ENCODE data around the gene FBXW7. TPM values are rescaled to one million over a fixed set of nuclear protein-coding genes. Genes with fewer than 3 reads are reported as not detected.

The FBXW7 gene
- total RNA-seq, 1 experiment from 2014 or later, result 23.0 TPM

DNA sequence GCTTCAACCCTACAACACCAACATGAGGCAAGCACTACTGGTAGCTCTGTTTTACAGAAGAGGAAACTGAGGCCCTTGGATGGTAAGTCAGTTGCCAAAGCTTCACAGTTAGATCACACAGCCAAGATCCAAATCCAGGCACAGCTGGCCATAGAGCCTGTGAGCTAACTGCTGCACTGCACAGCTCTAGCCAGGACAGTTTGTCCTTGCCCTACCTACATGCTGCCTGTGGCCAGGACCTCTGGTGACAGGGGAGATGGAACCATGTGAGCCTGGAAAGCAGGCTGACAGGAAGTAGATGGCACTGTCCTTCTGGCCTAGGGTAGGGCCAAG, 257.8 kb downstream of the FBXW7 start:
- BruUV-seq (replicated peaks), result no TSS peak
- Histone ChIP-seq H3K79me2 (ENCODE audit: insufficient read depth, low read length) (no peaks in the 10 kb centered on the region), H3K27me3 (ENCODE audit: insufficient read depth, low read length) (no peaks in the 10 kb centered on the region), H2AFZ (ENCODE audit: low read depth, low read length, poor library complexity, severe bottlenecking) (no peak overlapping the region), H3K4me1 (ENCODE audit: control insufficient read depth in 1 of 2, insufficient read depth in 2 of 2, low read length in 2 of 2) (no peaks in the 10 kb centered on the region), H4K20me1 (ENCODE audit: insufficient read depth) (no peaks in the 10 kb centered on the region), H3K27ac (ENCODE audit: low read depth, low read length) (no peak overlapping the region), H3K4me3 (replicated peaks in 1 of 2; ENCODE audit: low read depth in 1 of 2, low read length in 2 of 2) (no peak overlapping the region), H3K36me3 (ENCODE audit: control insufficient read depth in 1 of 2, insufficient read depth in 2 of 2, low read length in 2 of 2) (no peaks in the 10 kb centered on the region), H3K4me2 (ENCODE audit: low read length) (no peak overlapping the region), H3K9me3 (ENCODE audit: control insufficient read depth in 1 of 2, insufficient read depth in 1 of 2, low read depth in 1 of 2, low read length in 2 of 2) (no peaks in the 10 kb centered on the region), H3K9me2 (ENCODE audit: insufficient read depth) (no peaks in the 10 kb centered on the region), H3K9ac (ENCODE audit: low read length) (no peak overlapping the region)
- RAD21 ChIA-PET (ENCODE audit: low non-redundant PET in 1 of 2, low total read pairs in 2 of 2, uncharacterized antibody in 2 of 2, unreplicated experiment in 2 of 2), result no interaction called here
- TF ChIP-seq EGR1 (IDR thresholded peaks at IDR 0.05; ENCODE audit: low read depth) (no peak), POLR2AphosphoS5 (IDR thresholded peaks at IDR 0.05; ENCODE audit: low read depth, low read length) (no peak), RAD21 (IDR thresholded peaks at IDR 0.05; ENCODE audit: low read depth) (no peak), EZH2phosphoT487 (IDR thresholded peaks at IDR 0.05; ENCODE audit: borderline replicate concordance) (no peak), REST (IDR thresholded peaks at IDR 0.05; ENCODE audit: low read depth) (no peak), ZFX (IDR thresholded peaks at IDR 0.05) (no peak), CEBPB (IDR thresholded peaks at IDR 0.05; ENCODE audit: low read depth) (no peak), ELF1 (IDR thresholded peaks at IDR 0.05; ENCODE audit: borderline replicate concordance, low read depth) (no peak)
- TF ChIP-seq, protein P1, sequence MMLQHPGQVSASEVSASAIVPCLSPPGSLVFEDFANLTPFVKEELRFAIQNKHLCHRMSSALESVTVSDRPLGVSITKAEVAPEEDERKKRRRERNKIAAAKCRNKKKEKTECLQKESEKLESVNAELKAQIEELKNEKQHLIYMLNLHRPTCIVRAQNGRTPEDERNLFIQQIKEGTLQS (IDR thresholded peaks at IDR 0.05), result no peak
- POLR2A ChIA-PET, result no interaction called here
- DNase-seq (ENCODE audit: low read depth, low spot score), result no peak
- CTCF ChIA-PET, result no interaction called here
- intact Hi-C loops (cut with micrococcal nuclease), result no loop called here
- no peak for ATAC-seq

All from HCT116 (cell line).